ENCODE data around the gene LGALS12. TPM values are rescaled to one million over a fixed set of nuclear protein-coding genes. Genes with fewer than 3 reads are reported as not detected.

LGALS12 gene
- total and polyA plus RNA-seq, 2 donors (not counting 1 experiment from before 2014, with no cell fraction given), result not detected

DNA sequence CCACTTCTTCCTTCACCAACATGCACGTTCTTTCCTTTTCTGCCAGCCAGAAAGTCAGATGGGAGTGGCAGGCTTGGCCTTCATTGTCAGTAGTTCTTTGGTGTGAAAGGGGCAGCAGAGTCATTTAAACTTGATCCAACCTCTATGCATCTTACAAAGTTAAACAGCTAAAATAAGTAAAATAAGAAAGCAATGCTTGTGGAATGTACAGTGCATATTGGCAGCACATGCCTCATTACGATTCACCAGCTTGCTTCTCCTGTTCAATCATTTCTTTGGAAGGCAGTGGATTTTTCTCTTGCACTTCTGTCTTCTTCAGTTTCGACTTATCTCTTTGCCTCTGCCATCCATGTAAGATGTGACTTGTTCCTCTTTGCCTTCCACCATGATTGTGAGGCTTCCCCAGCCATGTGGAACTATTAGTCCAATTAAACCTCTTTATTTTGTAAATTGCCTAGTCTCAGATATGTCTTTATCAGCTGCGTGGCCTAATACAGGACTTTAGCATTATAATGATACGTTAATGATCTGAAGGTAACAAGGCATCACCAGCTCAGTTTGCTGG lies 14.8 kb downstream of the LGALS12 start:
- Histone ChIP-seq H3K9ac (ENCODE audit: insufficient read depth, low read length) (no peak overlapping the region), H2AFZ (ENCODE audit: low read length) (no peak overlapping the region), H3K9me3 (ENCODE audit: control insufficient read depth, insufficient read depth, low read depth, low read length) (no peaks in the 10 kb centered on the region), H3K79me2 (ENCODE audit: control insufficient read depth, insufficient read depth, low read length) (no peaks in the 10 kb centered on the region), H3K27me3 (ENCODE audit: control insufficient read depth, insufficient read depth, low read length) (no peaks in the 10 kb centered on the region), H3K4me1 (ENCODE audit: control insufficient read depth, extremely low read depth, insufficient read depth, low read length) (peaks cover 2% of the 10 kb centered on the region), H3K4me3 (replicated peaks in 1 of 4; ENCODE audit: control extremely low read depth in 1 of 4, insufficient read depth in 1 of 4, low read depth in 3 of 4, low read length in 4 of 4) (no peak overlapping the region), H3K4me2 (ENCODE audit: extremely low read depth, insufficient read depth, low read length) (no peak overlapping the region), H3K27ac (ENCODE audit: insufficient read depth, low read length) (no peak overlapping the region), H3K36me3 (ENCODE audit: control insufficient read depth, insufficient read depth, low read length) (no peaks in the 10 kb centered on the region), H4K20me1 (ENCODE audit: control insufficient read depth, extremely low read depth, insufficient read depth, low read length) (no peaks in the 10 kb centered on the region)
- TF ChIP-seq, protein P1, sequence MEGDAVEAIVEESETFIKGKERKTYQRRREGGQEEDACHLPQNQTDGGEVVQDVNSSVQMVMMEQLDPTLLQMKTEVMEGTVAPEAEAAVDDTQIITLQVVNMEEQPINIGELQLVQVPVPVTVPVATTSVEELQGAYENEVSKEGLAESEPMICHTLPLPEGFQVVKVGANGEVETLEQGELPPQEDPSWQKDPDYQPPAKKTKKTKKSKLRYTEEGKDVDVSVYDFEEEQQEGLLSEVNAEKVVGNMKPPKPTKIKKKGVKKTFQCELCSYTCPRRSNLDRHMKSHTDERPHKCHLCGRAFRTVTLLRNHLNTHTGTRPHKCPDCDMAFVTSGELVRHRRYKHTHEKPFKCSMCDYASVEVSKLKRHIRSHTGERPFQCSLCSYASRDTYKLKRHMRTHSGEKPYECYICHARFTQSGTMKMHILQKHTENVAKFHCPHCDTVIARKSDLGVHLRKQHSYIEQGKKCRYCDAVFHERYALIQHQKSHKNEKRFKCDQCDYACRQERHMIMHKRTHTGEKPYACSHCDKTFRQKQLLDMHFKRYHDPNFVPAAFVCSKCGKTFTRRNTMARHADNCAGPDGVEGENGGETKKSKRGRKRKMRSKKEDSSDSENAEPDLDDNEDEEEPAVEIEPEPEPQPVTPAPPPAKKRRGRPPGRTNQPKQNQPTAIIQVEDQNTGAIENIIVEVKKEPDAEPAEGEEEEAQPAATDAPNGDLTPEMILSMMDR (conservative IDR thresholded peaks at IDR 0.05 in 1 of 2, IDR thresholded peaks at IDR 0.05 in 1 of 2; ENCODE audit: low read depth in 1 of 2, low read length in 2 of 2), result no peak
- DNase-seq (ENCODE audit: low read depth in 2 of 2), result peak in 1 of 2 donors; percentile 30

DNA sequence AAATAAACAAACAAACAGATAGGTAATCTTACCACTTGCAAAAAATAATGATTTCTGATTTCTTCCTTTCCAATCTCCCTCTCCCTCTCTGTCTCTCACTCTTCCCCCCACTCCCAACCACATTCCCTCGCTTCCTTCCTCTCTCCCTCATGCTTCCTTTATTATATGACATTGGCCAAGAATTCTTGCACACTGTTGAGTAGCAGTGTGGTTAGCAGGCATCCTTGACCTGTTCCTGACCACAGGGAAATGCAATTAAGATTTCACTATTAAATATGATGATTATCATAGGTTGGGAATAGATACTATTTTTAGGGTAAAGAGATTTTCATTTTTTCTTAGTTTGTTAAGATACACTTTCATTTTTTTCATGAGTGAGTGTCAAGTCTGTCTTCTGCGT lies 16.0 kb downstream of the LGALS12 start:
- no peak overlapping the region for H3K9ac ChIP-seq (ENCODE audit: insufficient read depth, low read length)
- no peaks in the 10 kb centered on the region for H3K27me3 ChIP-seq (ENCODE audit: control insufficient read depth, insufficient read depth, low read length)
- H3K27ac ChIP-seq (ENCODE audit: insufficient read depth, low read length), result no peak overlapping the region
- no peaks in the 10 kb centered on the region for H4K20me1 ChIP-seq (ENCODE audit: control insufficient read depth, extremely low read depth, insufficient read depth, low read length)
- H3K4me2 ChIP-seq (ENCODE audit: extremely low read depth, insufficient read depth, low read length), result no peak overlapping the region
- H2AFZ ChIP-seq (ENCODE audit: low read length), result no peak overlapping the region
- peaks cover 2% of the 10 kb centered on the region for H3K4me1 ChIP-seq (ENCODE audit: control insufficient read depth, extremely low read depth, insufficient read depth, low read length)
- H3K4me3 ChIP-seq (replicated peaks in 1 of 4; ENCODE audit: control extremely low read depth in 1 of 4, insufficient read depth in 1 of 4, low read depth in 3 of 4, low read length in 4 of 4), result no peak overlapping the region
- peak in 1 of 2 donors; percentile 51 for DNase-seq (ENCODE audit: low read depth in 2 of 2)
- H3K36me3 ChIP-seq (ENCODE audit: control insufficient read depth, insufficient read depth, low read length), result no peaks in the 10 kb centered on the region
- TF ChIP-seq EZH2 (IDR thresholded peaks at IDR 0.05; ENCODE audit: low read length, missing control alignments), result no peak
- TF ChIP-seq, protein P1 (conservative IDR thresholded peaks at IDR 0.05 in 1 of 2, IDR thresholded peaks at IDR 0.05 in 1 of 2; ENCODE audit: low read depth in 1 of 2, low read length in 2 of 2), result no peak
- H3K79me2 ChIP-seq (ENCODE audit: control insufficient read depth, insufficient read depth, low read length), result no peaks in the 10 kb centered on the region
- no peaks in the 10 kb centered on the region for H3K9me3 ChIP-seq (ENCODE audit: control insufficient read depth, insufficient read depth, low read depth, low read length)

DNA sequence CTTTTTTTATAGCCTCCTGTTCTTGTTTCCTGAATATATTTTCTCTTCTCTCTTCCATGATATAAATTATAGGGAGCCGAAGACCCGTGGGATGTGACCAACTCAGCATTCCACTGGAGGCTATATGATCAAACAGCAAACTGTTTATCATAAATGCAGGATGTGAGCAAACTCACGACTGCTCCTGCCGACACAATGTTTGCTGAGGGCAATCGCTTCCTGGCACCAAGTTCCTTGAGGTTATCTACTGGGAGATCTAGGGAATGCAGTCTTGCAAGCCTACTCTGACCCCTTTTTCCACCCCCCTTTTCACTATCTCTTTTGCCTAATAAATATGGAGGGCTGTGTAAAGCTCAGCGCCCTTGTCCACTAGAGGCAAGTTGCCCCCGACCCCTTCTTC lies 17.3 kb downstream of the LGALS12 start:
- H3K4me1 ChIP-seq (ENCODE audit: control insufficient read depth, extremely low read depth, insufficient read depth, low read length), result peaks cover 2% of the 10 kb centered on the region
- no peak overlapping the region for H3K27ac ChIP-seq (ENCODE audit: insufficient read depth, low read length)
- no peaks in the 10 kb centered on the region for H3K79me2 ChIP-seq (ENCODE audit: control insufficient read depth, insufficient read depth, low read length)
- TF ChIP-seq, protein P1 (conservative IDR thresholded peaks at IDR 0.05 in 1 of 2, IDR thresholded peaks at IDR 0.05 in 1 of 2; ENCODE audit: low read depth in 1 of 2, low read length in 2 of 2), result no peak
- no peak for TF ChIP-seq EZH2 (IDR thresholded peaks at IDR 0.05; ENCODE audit: low read length, missing control alignments)
- no peak overlapping the region for H3K4me3 ChIP-seq (replicated peaks in 1 of 4; ENCODE audit: control extremely low read depth in 1 of 4, insufficient read depth in 1 of 4, low read depth in 3 of 4, low read length in 4 of 4)
- H3K27me3 ChIP-seq (ENCODE audit: control insufficient read depth, insufficient read depth, low read length), result no peaks in the 10 kb centered on the region
- H3K9me3 ChIP-seq (ENCODE audit: control insufficient read depth, insufficient read depth, low read depth, low read length), result no peaks in the 10 kb centered on the region
- H3K9ac ChIP-seq (ENCODE audit: insufficient read depth, low read length), result no peak overlapping the region
- H3K4me2 ChIP-seq (ENCODE audit: extremely low read depth, insufficient read depth, low read length), result no peak overlapping the region
- no peak for DNase-seq (ENCODE audit: low read depth in 2 of 2)
- H3K36me3 ChIP-seq (ENCODE audit: control insufficient read depth, insufficient read depth, low read length), result no peaks in the 10 kb centered on the region
- H4K20me1 ChIP-seq (ENCODE audit: control insufficient read depth, extremely low read depth, insufficient read depth, low read length), result no peaks in the 10 kb centered on the region
- no peak overlapping the region for H2AFZ ChIP-seq (ENCODE audit: low read length)

All from fibroblast of lung (primary cell).